NB4 (cell line): Measurements from ENCODE around the gene QSER1.

Source experiments
- MYC ChIP-seq: IDR thresholded peaks from 2 replicates; pipeline ENCODE4 v1.6.1; 2011; ENCODE audit warnings: low read depth, low read length
- POLR2A ChIP-seq: IDR thresholded peaks from 2 replicates; pipeline ENCODE4 v1.6.1; 2011; ENCODE audit warnings: mild to moderate bottlenecking; ENCODE audit not compliant: insufficient read length; ENCODE audit errors: extremely low read depth
- TF ChIP-seq, protein P1 (sequence below): IDR thresholded peaks from one replicate; pipeline ENCODE4 v1.5.1; 2012; ENCODE audit warnings: low read depth, low read length

DNA sequence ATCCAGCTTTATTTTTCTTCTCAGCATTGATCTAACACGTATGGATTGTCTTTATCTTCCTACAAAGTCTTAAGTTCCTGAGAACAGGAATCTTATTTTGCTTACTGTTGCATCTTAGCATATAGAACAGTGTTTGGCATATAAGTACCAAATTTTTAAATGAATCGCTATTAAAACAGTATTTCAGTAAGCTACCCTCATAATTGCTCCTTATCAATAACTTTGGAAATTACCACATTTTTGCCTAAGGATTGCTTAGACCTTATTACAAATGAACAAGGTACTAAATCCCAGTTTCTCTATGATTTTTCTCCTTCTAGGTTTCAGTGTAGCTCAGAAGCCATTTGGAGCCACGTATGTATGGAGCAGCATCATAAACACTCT is 132.7 kb downstream of the QSER1 start:
- TF ChIP-seq, protein P1, sequence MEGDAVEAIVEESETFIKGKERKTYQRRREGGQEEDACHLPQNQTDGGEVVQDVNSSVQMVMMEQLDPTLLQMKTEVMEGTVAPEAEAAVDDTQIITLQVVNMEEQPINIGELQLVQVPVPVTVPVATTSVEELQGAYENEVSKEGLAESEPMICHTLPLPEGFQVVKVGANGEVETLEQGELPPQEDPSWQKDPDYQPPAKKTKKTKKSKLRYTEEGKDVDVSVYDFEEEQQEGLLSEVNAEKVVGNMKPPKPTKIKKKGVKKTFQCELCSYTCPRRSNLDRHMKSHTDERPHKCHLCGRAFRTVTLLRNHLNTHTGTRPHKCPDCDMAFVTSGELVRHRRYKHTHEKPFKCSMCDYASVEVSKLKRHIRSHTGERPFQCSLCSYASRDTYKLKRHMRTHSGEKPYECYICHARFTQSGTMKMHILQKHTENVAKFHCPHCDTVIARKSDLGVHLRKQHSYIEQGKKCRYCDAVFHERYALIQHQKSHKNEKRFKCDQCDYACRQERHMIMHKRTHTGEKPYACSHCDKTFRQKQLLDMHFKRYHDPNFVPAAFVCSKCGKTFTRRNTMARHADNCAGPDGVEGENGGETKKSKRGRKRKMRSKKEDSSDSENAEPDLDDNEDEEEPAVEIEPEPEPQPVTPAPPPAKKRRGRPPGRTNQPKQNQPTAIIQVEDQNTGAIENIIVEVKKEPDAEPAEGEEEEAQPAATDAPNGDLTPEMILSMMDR = no peak
- TF ChIP-seq MYC (no peak), POLR2A (no peak)
